Measurements from ENCODE around the gene KRT76.

KRT76 gene

GRCh38 chr12:52808573-52809160 lies 31.5 kb upstream of the KRT76 start:
- no peak overlapping the region for H3K4me3 ChIP-seq
- no peak for DNase-seq (ENCODE audit: low spot score in 2 of 2)
- peaks cover 7% of the 10 kb centered on the region for H3K4me1 ChIP-seq
- H3K9me3 ChIP-seq, result no peaks in the 10 kb centered on the region
- in situ Hi-C loops (cut with MboI; ENCODE audit: low sequenced_read_pairs), result no loop called here
- H3K36me3 ChIP-seq (replicated peaks), result no peaks in the 10 kb centered on the region
- H3K27me3 ChIP-seq (ENCODE audit: low read depth), result peaks cover 3% of the 10 kb centered on the region; the same call in 1 of the 2 replicates

- in situ Hi-C loops (cut with MboI; ENCODE audit: low sequenced_read_pairs), result no loop called here
- no peaks in the 10 kb centered on the region for H3K36me3 ChIP-seq (replicated peaks)
- H3K9me3 ChIP-seq, result no peaks in the 10 kb centered on the region
- peaks cover 3% of the 10 kb centered on the region; the same call in 1 of the 2 replicates for H3K27me3 ChIP-seq (ENCODE audit: low read depth)
- peaks cover 7% of the 10 kb centered on the region for H3K4me1 ChIP-seq
- H3K4me3 ChIP-seq, result no peak overlapping the region
- no peak for DNase-seq (ENCODE audit: low spot score in 2 of 2)
Observed at GRCh38 chr12:52807544-52808470, 30.7 kb upstream of the KRT76 start.

DNA sequence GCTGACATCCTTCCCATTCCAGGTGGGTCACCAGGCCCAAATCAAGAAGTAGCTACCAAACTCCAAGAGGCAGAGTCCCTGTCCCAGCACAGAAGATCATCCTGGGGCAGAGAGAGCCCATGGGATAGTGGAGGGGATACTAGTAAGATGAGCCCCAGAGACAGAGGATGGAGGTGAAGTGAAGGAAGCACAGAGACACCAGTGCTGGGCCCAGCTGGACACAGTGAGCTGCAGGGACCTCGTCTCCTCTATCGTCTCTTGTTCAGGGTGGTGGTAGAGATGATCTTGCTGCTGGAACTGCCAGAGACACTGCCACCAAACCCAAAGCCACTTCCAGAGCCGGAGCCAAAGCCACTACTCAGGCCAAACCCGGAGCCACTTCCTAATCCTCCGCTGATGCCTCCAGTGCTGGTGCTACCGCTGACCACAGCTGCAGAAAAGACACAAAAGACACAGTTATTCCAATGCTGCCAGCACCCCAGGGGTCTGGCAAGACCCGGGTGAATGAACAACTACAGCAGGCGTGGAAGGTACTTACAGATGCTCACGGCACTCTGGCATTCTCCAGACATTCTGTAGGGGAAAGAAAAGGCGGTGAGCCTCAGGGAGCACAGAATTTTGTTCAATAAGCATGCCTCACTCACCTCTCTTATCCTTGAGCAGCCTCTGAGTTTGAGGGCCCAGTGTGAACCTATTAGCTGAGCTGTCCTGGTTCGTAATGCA lies 29.8 kb upstream of the KRT76 start:
- H3K36me3 ChIP-seq (replicated peaks), result no peaks in the 10 kb centered on the region
- no peaks in the 10 kb centered on the region for H3K9me3 ChIP-seq
- H3K27me3 ChIP-seq (ENCODE audit: low read depth), result peaks cover 3% of the 10 kb centered on the region; the same call in 1 of the 2 replicates
- H3K4me3 ChIP-seq, result no peak overlapping the region
- peaks cover 7% of the 10 kb centered on the region for H3K4me1 ChIP-seq
- in situ Hi-C loops (cut with MboI; ENCODE audit: low sequenced_read_pairs), result no loop called here
- no peak for DNase-seq (ENCODE audit: low spot score in 2 of 2)

GRCh38 chr12:52806169-52806811 lies 29.1 kb upstream of the KRT76 start:
- in situ Hi-C loops (cut with MboI; ENCODE audit: low sequenced_read_pairs), result no loop called here
- Histone ChIP-seq H3K36me3 (replicated peaks) (no peaks in the 10 kb centered on the region), H3K4me3 (no peak overlapping the region), H3K27me3 (ENCODE audit: low read depth) (peaks cover 3% of the 10 kb centered on the region; the same call in 1 of the 2 replicates), H3K9me3 (no peaks in the 10 kb centered on the region), H3K4me1 (peaks cover 12% of the 10 kb centered on the region)
- DNase-seq (ENCODE audit: low spot score in 2 of 2), result no peak

DNA sequence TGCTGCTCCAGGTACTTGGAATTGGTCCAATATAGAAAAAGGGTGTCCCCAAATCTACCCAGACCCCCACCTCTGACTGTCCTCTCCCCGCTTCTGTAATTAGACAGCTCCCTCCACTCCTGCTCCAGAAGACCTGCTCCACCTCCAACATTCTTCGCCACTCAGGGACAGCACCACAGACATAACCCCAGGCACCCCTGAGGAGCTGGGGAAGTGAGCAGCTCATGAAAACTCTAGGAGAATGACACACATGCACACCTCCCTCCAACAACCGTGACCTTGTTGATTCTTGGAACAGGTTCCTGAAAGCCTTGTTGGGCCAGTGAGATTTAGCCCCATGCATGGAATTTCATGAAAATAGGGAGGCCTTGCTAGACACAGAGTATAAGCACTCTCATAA lies 28.6 kb upstream of the KRT76 start:
- DNase-seq (ENCODE audit: low spot score in 2 of 2), result no peak
- no peak overlapping the region for H3K4me3 ChIP-seq
- H3K36me3 ChIP-seq (replicated peaks), result no peaks in the 10 kb centered on the region
- H3K27me3 ChIP-seq (ENCODE audit: low read depth), result peaks cover 3% of the 10 kb centered on the region; the same call in 1 of the 2 replicates
- no peaks in the 10 kb centered on the region for H3K9me3 ChIP-seq
- in situ Hi-C loops (cut with MboI; ENCODE audit: low sequenced_read_pairs), result no loop called here
- peaks cover 16% of the 10 kb centered on the region for H3K4me1 ChIP-seq

GRCh38 chr12:52805000-52805399 lies 27.9 kb upstream of the KRT76 start:
- H3K4me1 ChIP-seq, result peaks cover 23% of the 10 kb centered on the region
- no peak for DNase-seq (ENCODE audit: low spot score in 2 of 2)
- peaks cover 3% of the 10 kb centered on the region; the same call in 1 of the 2 replicates for H3K27me3 ChIP-seq (ENCODE audit: low read depth)
- no peak overlapping the region for H3K4me3 ChIP-seq
- in situ Hi-C loops (cut with MboI; ENCODE audit: low sequenced_read_pairs), result no loop called here
- H3K36me3 ChIP-seq (replicated peaks), result no peaks in the 10 kb centered on the region
- H3K9me3 ChIP-seq, result no peaks in the 10 kb centered on the region

DNA sequence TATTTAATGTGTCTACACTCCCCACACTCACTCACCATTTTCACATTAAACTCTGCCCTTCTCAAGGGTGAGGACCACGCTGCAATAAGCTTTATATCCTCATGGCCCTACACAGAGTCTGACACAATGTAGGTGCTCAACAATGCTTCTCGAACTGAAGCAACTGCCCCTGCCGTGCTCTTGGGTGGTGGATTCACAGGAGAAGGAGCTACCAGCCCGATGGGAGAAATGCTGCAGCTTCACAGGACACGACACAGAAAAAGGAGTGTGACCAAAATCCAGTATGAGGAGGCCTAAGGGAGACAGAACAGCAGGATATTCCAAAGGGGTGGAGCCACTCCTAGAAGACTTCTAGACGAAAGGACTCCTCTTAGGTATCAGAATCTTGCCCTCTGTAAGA lies 25.3 kb upstream of the KRT76 start:
- Histone ChIP-seq H3K4me3 (no peak overlapping the region), H3K9me3 (no peaks in the 10 kb centered on the region), H3K4me1 (peaks cover 23% of the 10 kb centered on the region), H3K36me3 (replicated peaks) (no peaks in the 10 kb centered on the region), H3K27me3 (ENCODE audit: low read depth) (no peaks in the 10 kb centered on the region)
- no peak for DNase-seq (ENCODE audit: low spot score in 2 of 2)
- in situ Hi-C loops (cut with MboI; ENCODE audit: low sequenced_read_pairs), result no loop called here

DNA sequence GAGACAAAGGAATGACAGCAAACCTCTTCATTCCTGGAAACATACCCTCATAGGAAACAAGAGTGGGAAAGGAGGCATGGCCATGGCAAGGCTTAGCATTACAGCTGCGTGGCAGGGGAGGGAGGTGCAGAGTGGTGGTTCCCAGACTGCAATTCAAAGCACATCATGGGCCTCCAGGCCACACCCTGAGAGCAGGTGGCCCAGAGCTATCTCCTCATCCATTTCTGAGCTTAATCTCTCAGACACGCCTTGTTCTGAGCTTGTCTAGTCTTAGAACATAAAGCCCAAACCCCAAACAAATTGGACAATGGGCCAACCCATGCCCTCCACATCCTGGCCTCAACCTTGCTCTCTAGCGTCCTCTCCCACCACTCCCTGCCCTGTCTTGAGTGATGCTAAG lies 24.6 kb upstream of the KRT76 start:
- Histone ChIP-seq H3K9me3 (no peaks in the 10 kb centered on the region), H3K27me3 (ENCODE audit: low read depth) (no peaks in the 10 kb centered on the region), H3K4me3 (no peak overlapping the region), H3K4me1 (peaks cover 23% of the 10 kb centered on the region), H3K36me3 (replicated peaks) (no peaks in the 10 kb centered on the region)
- DNase-seq (ENCODE audit: low spot score in 2 of 2), result no peak
- in situ Hi-C loops (cut with MboI; ENCODE audit: low sequenced_read_pairs), result no loop called here

GRCh38 chr12:52800259-52800917 lies 23.2 kb upstream of the KRT76 start:
- in situ Hi-C loops (cut with MboI; ENCODE audit: low sequenced_read_pairs), result no loop called here
- peak in 1 of 2 experiments; percentile 60 for DNase-seq (ENCODE audit: low spot score in 2 of 2)
- H3K27me3 ChIP-seq (ENCODE audit: low read depth), result no peaks in the 10 kb centered on the region
- H3K9me3 ChIP-seq, result no peaks in the 10 kb centered on the region
- no peaks in the 10 kb centered on the region for H3K36me3 ChIP-seq (replicated peaks)
- no peak overlapping the region for H3K4me3 ChIP-seq
- H3K4me1 ChIP-seq, result peaks cover 23% of the 10 kb centered on the region

GRCh38 chr12:52799505-52800211 lies 22.5 kb upstream of the KRT76 start:
- Histone ChIP-seq H3K36me3 (replicated peaks) (no peaks in the 10 kb centered on the region), H3K4me1 (peaks cover 23% of the 10 kb centered on the region), H3K9me3 (no peaks in the 10 kb centered on the region), H3K27me3 (ENCODE audit: low read depth) (no peaks in the 10 kb centered on the region), H3K4me3 (no peak overlapping the region)
- in situ Hi-C loops (cut with MboI; ENCODE audit: low sequenced_read_pairs), result no loop called here
- DNase-seq (ENCODE audit: low spot score in 2 of 2), result no peak

DNA sequence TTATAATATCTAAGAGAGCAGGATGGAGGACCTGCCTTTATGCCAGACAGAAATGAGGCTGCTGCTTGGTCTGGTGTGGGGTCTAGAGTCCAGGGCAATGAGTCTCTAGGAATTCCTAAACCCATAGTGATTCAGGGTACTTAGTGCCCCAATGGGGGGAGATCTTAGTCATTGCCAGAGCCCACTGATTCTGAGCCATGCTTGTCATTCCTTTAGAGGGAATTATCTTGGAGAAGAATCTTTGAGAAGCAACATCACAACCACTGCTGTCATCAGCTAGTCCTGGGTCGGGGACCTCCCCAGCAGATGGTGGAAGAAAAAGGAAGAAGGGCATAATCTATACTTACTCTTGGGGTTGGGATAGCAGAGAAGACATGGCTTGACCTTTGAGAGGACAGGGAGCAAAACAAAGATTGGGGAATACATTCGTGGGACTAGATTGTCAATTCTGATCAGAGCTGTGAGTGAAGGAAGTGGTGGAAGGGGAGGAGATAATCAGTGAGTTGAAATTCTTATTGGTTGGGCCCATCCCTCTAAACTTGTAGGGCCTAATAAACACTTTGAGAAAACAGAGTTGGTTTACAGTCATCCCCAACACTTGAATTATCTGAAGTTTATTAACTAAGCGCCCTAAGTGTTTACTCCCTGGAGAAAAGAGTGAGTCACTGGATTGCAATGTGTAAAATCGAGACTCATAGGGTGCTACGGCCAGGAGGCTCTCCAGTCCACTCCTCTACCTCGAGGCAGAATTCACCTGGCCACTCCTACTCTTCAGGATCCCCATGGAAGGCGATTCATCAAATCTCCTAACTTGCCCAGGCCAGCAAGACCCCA lies 21.7 kb upstream of the KRT76 start:
- H3K9me3 ChIP-seq, result no peaks in the 10 kb centered on the region
- H3K4me1 ChIP-seq, result peaks cover 17% of the 10 kb centered on the region
- H3K36me3 ChIP-seq (replicated peaks), result no peaks in the 10 kb centered on the region
- in situ Hi-C loops (cut with MboI; ENCODE audit: low sequenced_read_pairs), result no loop called here
- no peak for DNase-seq (ENCODE audit: low spot score in 2 of 2)
- H3K27me3 ChIP-seq (ENCODE audit: low read depth), result no peaks in the 10 kb centered on the region
- H3K4me3 ChIP-seq, result no peak overlapping the region

DNA sequence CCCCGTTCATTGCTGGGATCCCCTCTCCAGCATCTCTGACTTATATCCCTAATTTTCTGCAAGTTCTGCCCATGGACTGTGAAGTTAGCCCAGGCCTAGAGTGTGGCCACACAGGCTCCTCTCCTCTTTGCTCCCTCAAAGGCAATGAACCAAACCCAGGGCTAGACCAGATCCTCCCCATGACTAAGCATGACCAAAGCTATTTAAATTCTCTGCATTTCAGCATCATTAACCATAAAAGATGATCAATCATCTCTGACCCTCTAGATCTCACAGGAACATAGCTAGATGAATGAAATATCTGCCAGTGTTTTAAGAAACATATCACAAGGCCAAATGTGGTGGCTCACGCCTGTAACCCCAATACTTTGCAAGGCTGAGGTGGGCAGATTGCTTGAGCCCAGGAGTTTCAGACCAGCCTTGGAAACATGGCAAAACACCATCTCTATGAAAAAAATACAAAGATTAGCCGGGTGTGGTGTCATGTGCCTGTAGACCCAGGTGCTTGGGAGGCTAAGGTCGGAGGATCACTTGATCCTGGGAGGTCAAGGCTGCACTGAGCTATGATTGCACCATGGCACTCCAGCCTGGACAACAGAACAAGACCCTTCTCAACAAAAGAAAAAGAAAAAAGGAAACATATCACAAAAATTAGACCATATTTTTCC lies 21.0 kb upstream of the KRT76 start:
- Histone ChIP-seq H3K4me1 (peaks cover 16% of the 10 kb centered on the region), H3K4me3 (no peak overlapping the region), H3K27me3 (ENCODE audit: low read depth) (no peaks in the 10 kb centered on the region), H3K36me3 (replicated peaks) (no peaks in the 10 kb centered on the region), H3K9me3 (no peaks in the 10 kb centered on the region)
- in situ Hi-C loops (cut with MboI; ENCODE audit: low sequenced_read_pairs), result no loop called here
- no peak for DNase-seq (ENCODE audit: low spot score in 2 of 2)

Measured in HAP-1 (cell line).